Measurements from ENCODE around the gene SMIM10L2A.
"Not testable (repeated sequence)": the region's sequence is repeated elsewhere in the genome, so short reads cannot be mapped to it uniquely, and the experiment has no call there.

Gene SMIM10L2A

GRCh38 chrX:135453381-135453780 lies 31.6 kb downstream of the SMIM10L2A start:
- Histone ChIP-seq H3K9ac (ENCODE audit: low read length) (no peak overlapping the region), H3K9me3 (ENCODE audit: low read length) (no peaks in the 10 kb centered on the region), H3K27ac (ENCODE audit: low read depth, low read length, poor library complexity, severe bottlenecking) (no peak overlapping the region), H3K4me3 (ENCODE audit: low read depth, low read length, poor library complexity, severe bottlenecking) (no peak overlapping the region), H3K4me2 (ENCODE audit: low read length) (no peak overlapping the region), H3F3A (ENCODE audit: insufficient read depth, low read length) (no peaks in the 10 kb centered on the region), H3K27me3 (ENCODE audit: insufficient read depth, low read length) (no peaks in the 10 kb centered on the region), H3K36me3 (ENCODE audit: insufficient read depth, low read length) (no peaks in the 10 kb centered on the region), H3K9me2 (ENCODE audit: low read depth, low read length) (no peaks in the 10 kb centered on the region), H3K79me2 (ENCODE audit: insufficient read depth, low read length) (no peaks in the 10 kb centered on the region), H2AFZ (ENCODE audit: low read length) (no peak overlapping the region), H3K4me1 (ENCODE audit: insufficient read depth, low read length, severe bottlenecking) (no peaks in the 10 kb centered on the region), H4K20me1 (ENCODE audit: insufficient read depth, low read length) (no peaks in the 10 kb centered on the region)
- no peak for TF ChIP-seq CTCF (IDR thresholded peaks at IDR 0.05; ENCODE audit: low read length)
- TF ChIP-seq EZH2 (IDR thresholded peaks at IDR 0.05; ENCODE audit: borderline replicate concordance, low read length): no peak

- Histone ChIP-seq H3K36me3 (ENCODE audit: insufficient read depth, low read length) (no peaks in the 10 kb centered on the region), H3K27ac (ENCODE audit: low read depth, low read length, poor library complexity, severe bottlenecking) (no peak overlapping the region), H3K4me1 (ENCODE audit: insufficient read depth, low read length, severe bottlenecking) (no peaks in the 10 kb centered on the region), H3F3A (ENCODE audit: insufficient read depth, low read length) (no peaks in the 10 kb centered on the region), H3K9me2 (ENCODE audit: low read depth, low read length) (no peaks in the 10 kb centered on the region), H3K4me3 (ENCODE audit: low read depth, low read length, poor library complexity, severe bottlenecking) (no peak overlapping the region), H3K9ac (ENCODE audit: low read length) (no peak overlapping the region), H2AFZ (ENCODE audit: low read length) (no peak overlapping the region), H3K79me2 (ENCODE audit: insufficient read depth, low read length) (no peaks in the 10 kb centered on the region), H3K4me2 (ENCODE audit: low read length) (no peak overlapping the region), H4K20me1 (ENCODE audit: insufficient read depth, low read length) (no peaks in the 10 kb centered on the region), H3K27me3 (ENCODE audit: insufficient read depth, low read length) (no peaks in the 10 kb centered on the region), H3K9me3 (ENCODE audit: low read length) (no peaks in the 10 kb centered on the region)
- no peak for TF ChIP-seq EZH2 (IDR thresholded peaks at IDR 0.05; ENCODE audit: borderline replicate concordance, low read length)
- TF ChIP-seq CTCF (IDR thresholded peaks at IDR 0.05; ENCODE audit: low read length): no peak
Observed at GRCh38 chrX:135454816-135455215, 33.1 kb downstream of the SMIM10L2A start.

DNA sequence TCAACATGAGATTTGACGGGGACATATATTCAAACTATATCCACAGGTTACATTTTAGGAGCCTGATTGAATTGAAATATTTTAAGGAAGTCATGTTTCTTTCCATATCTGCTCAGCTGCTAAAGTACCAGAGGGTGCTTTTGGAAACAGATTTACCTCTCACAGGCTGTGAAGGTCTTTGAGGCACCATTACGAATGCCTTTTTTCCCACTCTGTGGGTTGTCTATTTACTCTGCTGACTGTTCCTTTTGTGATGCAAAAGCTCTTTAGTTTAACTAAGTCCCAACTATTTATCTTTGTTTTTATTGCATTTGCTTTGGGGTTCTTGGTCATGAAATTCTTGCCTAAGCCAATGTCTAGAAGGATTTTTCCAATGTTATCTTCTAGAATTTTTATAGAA lies 40.0 kb downstream of the SMIM10L2A start:
- not testable (repeated sequence) for H3F3A ChIP-seq (ENCODE audit: insufficient read depth, low read length); H3K27me3 ChIP-seq (ENCODE audit: insufficient read depth, low read length); H3K36me3 ChIP-seq (ENCODE audit: insufficient read depth, low read length); H2AFZ ChIP-seq (ENCODE audit: low read length); H3K79me2 ChIP-seq (ENCODE audit: insufficient read depth, low read length); H3K27ac ChIP-seq (ENCODE audit: low read depth, low read length, poor library complexity, severe bottlenecking); H3K9ac ChIP-seq (ENCODE audit: low read length); H3K4me3 ChIP-seq (ENCODE audit: low read depth, low read length, poor library complexity, severe bottlenecking); H3K9me2 ChIP-seq (ENCODE audit: low read depth, low read length); H3K9me3 ChIP-seq (ENCODE audit: low read length); H3K4me2 ChIP-seq (ENCODE audit: low read length); H3K4me1 ChIP-seq (ENCODE audit: insufficient read depth, low read length, severe bottlenecking); H4K20me1 ChIP-seq (ENCODE audit: insufficient read depth, low read length)

GRCh38 chrX:135463937-135464336 lies 42.2 kb downstream of the SMIM10L2A start:
- no peak overlapping the region for H2AFZ ChIP-seq (ENCODE audit: low read length)
- H3K4me2 ChIP-seq (ENCODE audit: low read length): no peak overlapping the region
- H4K20me1 ChIP-seq (ENCODE audit: insufficient read depth, low read length): no peaks in the 10 kb centered on the region
- no peaks in the 10 kb centered on the region for H3K79me2 ChIP-seq (ENCODE audit: insufficient read depth, low read length)
- TF ChIP-seq EZH2 (IDR thresholded peaks at IDR 0.05; ENCODE audit: borderline replicate concordance, low read length) (no peak), CTCF (IDR thresholded peaks at IDR 0.05; ENCODE audit: low read length) (peak; percentile 46)
- H3K27me3 ChIP-seq (ENCODE audit: insufficient read depth, low read length): no peaks in the 10 kb centered on the region
- no peaks in the 10 kb centered on the region for H3K36me3 ChIP-seq (ENCODE audit: insufficient read depth, low read length)
- no peaks in the 10 kb centered on the region for H3K9me3 ChIP-seq (ENCODE audit: low read length)
- no peaks in the 10 kb centered on the region for H3K4me1 ChIP-seq (ENCODE audit: insufficient read depth, low read length, severe bottlenecking)
- no peaks in the 10 kb centered on the region for H3K9me2 ChIP-seq (ENCODE audit: low read depth, low read length)
- no peak overlapping the region for H3K9ac ChIP-seq (ENCODE audit: low read length)
- no peak overlapping the region for H3K4me3 ChIP-seq (ENCODE audit: low read depth, low read length, poor library complexity, severe bottlenecking)
- no peaks in the 10 kb centered on the region for H3F3A ChIP-seq (ENCODE audit: insufficient read depth, low read length)
- no peak overlapping the region for H3K27ac ChIP-seq (ENCODE audit: low read depth, low read length, poor library complexity, severe bottlenecking)

All from OCI-LY1 (cell line).